WTC11 (cell line): Measurements from ENCODE around the gene MUC2. TPM values are rescaled to one million over a fixed set of nuclear protein-coding genes. Genes with fewer than 3 reads are reported as not detected.

Experiments
- total RNA-seq: library from RNA; stranded (reverse); gene quantifications from 3 replicates; pipeline ENCODE4 v1.2.3, GENCODE V29; 2021

The MUC2 gene
- total RNA-seq, 1 experiment from 2014 or later = 0.22 TPM

Other genes starting within 250 kb of the MUC2 start
- gene CRACR2B, start 247.0 kb upstream of the MUC2 start, total RNA-seq = 46.5 to 58.6 TPM (median 55.9 TPM) in 3 replicates
- gene CD151, start 241.9 kb upstream of the MUC2 start, total RNA-seq = 115 to 127 TPM (median 116 TPM) in 3 replicates
- 138 to 152 TPM (median 144 TPM) in 3 replicates for gene POLR2L, start 232.3 kb upstream of the MUC2 start, total RNA-seq
- gene TSPAN4, start 232.0 kb upstream of the MUC2 start, total RNA-seq = 92.8 to 95.2 TPM (median 94.3 TPM) in 3 replicates
- 92.8 to 99.6 TPM (median 94.2 TPM) in 3 replicates for gene CHID1, start 164.1 kb upstream of the MUC2 start, total RNA-seq
- 47.1 to 52.3 TPM (median 51.0 TPM) in 3 replicates for gene AP2A2, start 149.0 kb upstream of the MUC2 start, total RNA-seq
- 0.05 to 0.13 TPM (median 0.07 TPM) in 3 replicates for gene MUC6, start 38.2 kb upstream of the MUC2 start, total RNA-seq
- under 0.01 TPM in 1 of 3 replicates, not detected in the others for gene MUC5AC, start 83.1 kb downstream of the MUC2 start, total RNA-seq
- gene MUC5B, start 148.2 kb downstream of the MUC2 start, total RNA-seq = 0.69 to 1.6 TPM (median 1.6 TPM) in 3 replicates
- gene TOLLIP, start 234.8 kb downstream of the MUC2 start, total RNA-seq = 25.8 to 32.3 TPM (median 31.6 TPM) in 3 replicates